ENCODE measurements around the gene UGT1A7. TPM values are rescaled to one million over a fixed set of nuclear protein-coding genes. Genes with fewer than 3 reads are reported as not detected.
"Not testable (repeated sequence)": the region's sequence is repeated elsewhere in the genome, so short reads cannot be mapped to it uniquely, and the experiment has no call there.

UGT1A7 gene
- total RNA-seq, 2 donors from 2014 or later = 0.46 TPM; not detected in 1

DNA sequence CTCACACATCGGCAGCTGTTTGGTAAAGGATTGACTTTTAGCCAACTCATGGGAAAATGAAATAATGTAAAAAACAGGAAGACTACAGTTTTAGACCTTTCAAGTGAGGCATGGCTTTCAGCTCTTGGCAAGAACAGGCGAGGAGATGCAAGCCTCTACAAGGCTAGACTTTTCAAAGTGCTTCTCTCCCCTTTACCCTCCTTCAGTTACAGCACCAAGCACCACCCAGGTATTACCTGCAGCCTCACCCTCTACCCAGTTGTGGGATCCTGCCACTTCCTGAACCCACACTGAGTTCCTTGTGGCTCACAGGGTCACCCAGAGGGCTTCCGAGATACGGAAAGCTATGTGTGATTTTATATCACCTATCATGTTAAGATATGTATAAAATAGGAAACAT lies 30.7 kb upstream of the UGT1A7 start:
- no peaks in the 10 kb centered on the region for H3K9me3 ChIP-seq
- no peaks in the 10 kb centered on the region for H3K27me3 ChIP-seq (replicated peaks; ENCODE audit: insufficient read depth)
- intact Hi-C loops (cut with DNase I) = no loop called here
- DNase-seq (ENCODE audit: low spot score) = no peak
- TF ChIP-seq CTCF (IDR thresholded peaks at IDR 0.05) (no peak), POLR2AphosphoS5 (IDR thresholded peaks at IDR 0.05) (no peak), POLR2A (IDR thresholded peaks at IDR 0.05) (no peak)
- no peaks in the 10 kb centered on the region for H3K36me3 ChIP-seq
- no peak overlapping the region for H3K4me3 ChIP-seq
- H3K4me1 ChIP-seq (replicated peaks) = no peaks in the 10 kb centered on the region
- H3K27ac ChIP-seq = no peak overlapping the region
- WGBS = 68% methylated on average over 4 of the region's 4 CpGs

GRCh38 chr2:233651430-233651829 lies 30.3 kb upstream of the UGT1A7 start:
- WGBS = 95% methylated on average over 2 of the region's 2 CpGs
- intact Hi-C loops (cut with DNase I) = no loop called here

DNA sequence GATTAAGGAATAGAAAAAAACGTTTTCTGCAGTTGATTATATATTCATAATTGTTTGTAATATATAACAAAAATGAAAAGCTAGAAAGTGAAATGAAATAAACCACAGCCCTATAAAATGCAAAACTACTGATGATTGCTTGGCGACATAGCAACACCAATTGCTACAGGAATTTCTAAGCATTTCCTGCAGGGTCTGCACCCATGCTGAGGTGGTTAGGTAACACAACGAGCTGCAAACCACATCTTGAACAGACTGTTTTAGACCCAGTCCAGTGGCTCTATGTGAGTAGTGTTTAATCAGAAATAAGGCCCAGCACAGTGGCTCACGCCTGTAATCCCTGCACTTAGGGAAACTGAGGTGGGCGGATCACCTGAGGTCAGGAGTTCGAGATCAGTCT lies 27.2 kb upstream of the UGT1A7 start:
- Histone ChIP-seq H3K4me3 (no peak overlapping the region), H3K27me3 (replicated peaks; ENCODE audit: insufficient read depth) (no peaks in the 10 kb centered on the region), H3K36me3 (no peaks in the 10 kb centered on the region), H3K27ac (no peak overlapping the region), H3K4me1 (replicated peaks) (no peaks in the 10 kb centered on the region), H3K9me3 (no peaks in the 10 kb centered on the region)
- WGBS = 74% methylated on average over 6 of the region's 6 CpGs
- no peak for DNase-seq (ENCODE audit: low spot score)
- TF ChIP-seq POLR2A (IDR thresholded peaks at IDR 0.05) (no peak), CTCF (IDR thresholded peaks at IDR 0.05) (no peak), POLR2AphosphoS5 (IDR thresholded peaks at IDR 0.05) (no peak)
- intact Hi-C loops (cut with DNase I) = no loop called here

More at GRCh38 chr2:233651430-233651829, 30.3 kb upstream of the UGT1A7 start:
- Histone ChIP-seq H3K4me1 (replicated peaks) (no peaks in the 10 kb centered on the region), H3K4me3 (no peak overlapping the region), H3K27ac (no peak overlapping the region), H3K27me3 (replicated peaks; ENCODE audit: insufficient read depth) (no peaks in the 10 kb centered on the region), H3K9me3 (no peaks in the 10 kb centered on the region), H3K36me3 (no peaks in the 10 kb centered on the region)
- no peak for DNase-seq (ENCODE audit: low spot score)
- TF ChIP-seq POLR2A (IDR thresholded peaks at IDR 0.05) (no peak), POLR2AphosphoS5 (IDR thresholded peaks at IDR 0.05) (no peak), CTCF (IDR thresholded peaks at IDR 0.05) (no peak)

GRCh38 chr2:233655043-233655442 lies 26.7 kb upstream of the UGT1A7 start:
- H3K4me3 ChIP-seq = no peak overlapping the region
- no peaks in the 10 kb centered on the region for H3K4me1 ChIP-seq (replicated peaks)
- no peak for DNase-seq (ENCODE audit: low spot score)
- no peak for TF ChIP-seq POLR2A (IDR thresholded peaks at IDR 0.05)
- no peak for TF ChIP-seq POLR2AphosphoS5 (IDR thresholded peaks at IDR 0.05)
- no peak for TF ChIP-seq CTCF (IDR thresholded peaks at IDR 0.05)
- H3K27me3 ChIP-seq (replicated peaks; ENCODE audit: insufficient read depth) = no peaks in the 10 kb centered on the region
- H3K9me3 ChIP-seq = no peaks in the 10 kb centered on the region
- H3K27ac ChIP-seq = no peak overlapping the region
- 87% methylated on average over 1 of the region's 1 CpG for WGBS
- H3K36me3 ChIP-seq = no peaks in the 10 kb centered on the region
- intact Hi-C loops (cut with DNase I) = no loop called here

GRCh38 chr2:233655943-233656342 lies 25.8 kb upstream of the UGT1A7 start:
- 88% methylated on average over 2 of the region's 3 CpGs for WGBS

More at GRCh38 chr2:233655943-233656342, 25.8 kb upstream of the UGT1A7 start:
- H3K4me1 ChIP-seq (replicated peaks); intact Hi-C loops (cut with DNase I); H3K27ac ChIP-seq; H3K9me3 ChIP-seq; H3K36me3 ChIP-seq; H3K27me3 ChIP-seq (replicated peaks; ENCODE audit: insufficient read depth); H3K4me3 ChIP-seq; DNase-seq (ENCODE audit: low spot score): not testable (repeated sequence)

All from prostate gland (tissue), 2 donors.